GM12875 (cell line): ENCODE results near the gene REXO5.
"Not testable (repeated sequence)": the region's sequence is repeated elsewhere in the genome, so short reads cannot be mapped to it uniquely, and the experiment has no call there.

Experiments used
- H3K4me3 ChIP-seq: one replicate; pipeline ENCODE4 v1.5.1; 2011; ENCODE audit warnings: low read depth, low read length, control low read depth
- CTCF ChIP-seq: IDR thresholded peaks from 2 replicates; pipeline ENCODE4 v1.5.1; 2011; ENCODE audit warnings: low read depth, mild to moderate bottlenecking, control low read depth, inconsistent platforms, low read length, moderate library complexity, borderline replicate concordance; ENCODE audit not compliant: insufficient read depth

The REXO5 gene

GRCh38 chr16:20857281-20857680 is 51.0 kb downstream of the REXO5 start:
- no peak overlapping the region for H3K4me3 ChIP-seq
- TF ChIP-seq CTCF: no peak

GRCh38 chr16:20859229-20859628 is 52.9 kb downstream of the REXO5 start:
- no peak for TF ChIP-seq CTCF
- H3K4me3 ChIP-seq: no peak overlapping the region

GRCh38 chr16:20859699-20860098 is 53.4 kb downstream of the REXO5 start:
- H3K4me3 ChIP-seq: no peak overlapping the region
- no peak for TF ChIP-seq CTCF

- H3K4me3 ChIP-seq: no peak overlapping the region
- no peak for TF ChIP-seq CTCF
These were observed 54.0 kb downstream of the REXO5 start for GRCh38 chr16:20860361-20860760.

GRCh38 chr16:20860995-20861394 is 54.7 kb downstream of the REXO5 start:
- not testable (repeated sequence) for H3K4me3 ChIP-seq

- no peak overlapping the region for H3K4me3 ChIP-seq
- no peak for TF ChIP-seq CTCF
These were observed 56.0 kb downstream of the REXO5 start for GRCh38 chr16:20862162-20862960.

GRCh38 chr16:20864376-20864775 is 58.0 kb downstream of the REXO5 start:
- H3K4me3 ChIP-seq: not testable (repeated sequence)

GRCh38 chr16:20865420-20866131 is 59.2 kb downstream of the REXO5 start:
- no peak for TF ChIP-seq CTCF
- no peak overlapping the region for H3K4me3 ChIP-seq
